Activated CD4-positive, alpha-beta T cell treated with anti-CD3 and anti-CD28 coated beads for 4 hours (primary cell): Measurements from ENCODE around the gene HNRNPR.
A peak's percentile ranks its signal among the peaks of the same experiment; 100 is the strongest.
"Not testable (repeated sequence)": the region's sequence is repeated elsewhere in the genome, so short reads cannot be mapped to it uniquely, and the experiment has no call there.

Experiments used
- DNase-seq, 2 donors: peaks; one replicate each; pipeline ENCODE4 v3.0.0-alpha.2; 2020

The HNRNPR gene

GRCh38 chr1:23344111-23344986 lies at the start of gene HNRNPR:
HNRNPR (minus strand) TSS chr1:23344284; CDS start chr1:23341008, 3,276 bp downstream.
- peak; percentile 98 to 99 for DNase-seq

GRCh38 chr1:23393706-23394105 lies 49.6 kb upstream of the HNRNPR start:
- no peak for DNase-seq

GRCh38 chr1:23392125-23392855 lies 48.2 kb upstream of the HNRNPR start:
- DNase-seq = no peak

- DNase-seq = no peak
These were observed 45.8 kb upstream of the HNRNPR start for GRCh38 chr1:23389837-23390321.

- no peak for DNase-seq
These were observed 43.4 kb upstream of the HNRNPR start for GRCh38 chr1:23387494-23387893.

GRCh38 chr1:23385119-23385621 lies 41.1 kb upstream of the HNRNPR start:
- DNase-seq = no peak

GRCh38 chr1:23384312-23385058 lies 40.4 kb upstream of the HNRNPR start:
- no peak for DNase-seq

- DNase-seq = no peak
These were observed 39.7 kb upstream of the HNRNPR start for GRCh38 chr1:23383577-23384311.

GRCh38 chr1:23381233-23381885 lies 37.3 kb upstream of the HNRNPR start:
- DNase-seq = no peak

- DNase-seq = no peak
These were observed 36.6 kb upstream of the HNRNPR start for GRCh38 chr1:23380719-23381118.

- DNase-seq = not testable (repeated sequence)
These were observed 36.2 kb upstream of the HNRNPR start for GRCh38 chr1:23380236-23380635.

- no peak for DNase-seq
These were observed 33.1 kb upstream of the HNRNPR start for GRCh38 chr1:23376890-23377811.

- DNase-seq = not testable (repeated sequence)
These were observed 30.1 kb upstream of the HNRNPR start for GRCh38 chr1:23374079-23374735.

GRCh38 chr1:23371987-23372880 lies 28.1 kb upstream of the HNRNPR start:
- DNase-seq = no peak

GRCh38 chr1:23370709-23371584 lies 26.9 kb upstream of the HNRNPR start:
- DNase-seq = no peak

GRCh38 chr1:23370330-23370708 lies 26.2 kb upstream of the HNRNPR start:
- DNase-seq = no peak

GRCh38 chr1:23369335-23370013 lies 25.4 kb upstream of the HNRNPR start, which contains the start of gene ZNF436:
ZNF436 (minus strand) TSS chr1:23369836; CDS start chr1:23368005, 1,831 bp downstream.
- DNase-seq = peak; percentile 22 to 41
